HCT116 (cell line): ENCODE results near the gene HDAC11. TPM values are rescaled to one million over a fixed set of nuclear protein-coding genes. Genes with fewer than 3 reads are reported as not detected.

Experiments used
- ATAC-seq: fragments of 200-7000 bp; cut with Tn5 transposase; 2 replicates; pipeline ENCODE4 v1.9.1; 2020; ENCODE audit warnings: mild to moderate bottlenecking, moderate library complexity
- BruUV-seq: library from RNA; stranded (reverse); fragments of 400-500 nt; replicated peaks from 2 replicates; lab custom pipeline; 2021; lab: Mats Ljungman, UMichigan
- CTCF ChIA-PET: fragments of 300-600 bp; sonication (Branson Sonifier 250); formaldehyde crosslinking; loops from one replicate; lab custom pipeline; 2021; ENCODE audit warnings: antibody characterized with exemption; lab: Charles Lee
- POLR2A ChIA-PET: fragments of 300-600, 350-600 bp; sonication (Branson Sonifier 250); formaldehyde crosslinking; loops from one replicate; lab custom pipeline; 2021; ENCODE audit warnings: antibody characterized with exemption; lab: Charles Lee
- RAD21 ChIA-PET, 2 experiments: fragments of 300-600 bp; sonication (Branson Sonifier 250); formaldehyde crosslinking; loops; one replicate each; lab custom pipeline; 2023; ENCODE audit warnings: low total read pairs in 2 of 2; ENCODE audit not compliant: uncharacterized antibody in 2 of 2, unreplicated experiment in 2 of 2, low non-redundant PET in 1 of 2; lab: Charles Lee
- DNase-seq: peaks from one replicate; pipeline ENCODE4 v3.0.0-alpha.2; 2010; ENCODE audit warnings: low read depth, low spot score
- H2AFZ ChIP-seq: fragments of 200-600 bp; shearing (Covaris generic), sonication (generic); 2 replicates; pipeline ENCODE4 v1.6.1; 2017; ENCODE audit warnings: low read depth, mixed run types, mixed read lengths, antibody characterized with exemption, low read length; ENCODE audit not compliant: poor library complexity, severe bottlenecking
- H3K27ac ChIP-seq: 2 replicates; pipeline ENCODE4 v1.5.1; 2012; ENCODE audit warnings: low read depth, low read length
- H3K27me3 ChIP-seq: fragments of 200-600 bp; sonication (generic); 2 replicates; pipeline ENCODE4 v1.6.1; 2016; ENCODE audit warnings: mixed run types, low read length, mixed read lengths; ENCODE audit not compliant: insufficient read depth
- H3K36me3 ChIP-seq, 2 experiments: fragments of 200-500 bp in 1 of 2; fragments of 200-600 bp in 1 of 2; sonication (Bioruptor generic) in 1 of 2; sonication (generic) in 1 of 2; 2 replicates each; pipeline versions ENCODE4 v1.5.1 to v1.6.1; 2014 to 2016; ENCODE audit warnings: low read length in 2 of 2, inconsistent platforms in 1 of 2, mixed read lengths in 1 of 2, mixed run types in 1 of 2; ENCODE audit not compliant: insufficient read depth in 2 of 2, control insufficient read depth in 1 of 2
- H3K4me1 ChIP-seq, 2 experiments: fragments of 200-600 bp in 1 of 2; sonication (generic) in 1 of 2; 2 replicates each; pipeline versions ENCODE4 v1.5.1 to v1.6.1; 2012 to 2017; ENCODE audit warnings: low read length in 2 of 2, inconsistent platforms in 1 of 2, mild to moderate bottlenecking in 1 of 2, mixed read lengths in 1 of 2, mixed run types in 1 of 2, moderate library complexity in 1 of 2; ENCODE audit not compliant: insufficient read depth in 2 of 2, control insufficient read depth in 1 of 2
- H3K4me2 ChIP-seq: fragments of 200-600 bp; sonication (generic); 2 replicates; pipeline ENCODE4 v1.6.1; 2017; ENCODE audit warnings: mixed run types, low read length, mixed read lengths
- H3K4me3 ChIP-seq, 2 experiments: fragments of 200-600 bp in 1 of 2; sonication (generic) in 1 of 2; replicated peaks in 1 of 2; 2 replicates each; pipeline ENCODE4 v1.5.1; 2011 to 2016; ENCODE audit warnings: low read length in 2 of 2, control low read depth in 1 of 2, low read depth in 1 of 2, mild to moderate bottlenecking in 1 of 2, mixed read lengths in 1 of 2, mixed run types in 1 of 2
- H3K79me2 ChIP-seq: fragments of 200-600 bp; sonication (generic); 2 replicates; pipeline ENCODE4 v1.6.1; 2017; ENCODE audit warnings: mild to moderate bottlenecking, mixed run types, low read length, moderate library complexity, mixed read lengths; ENCODE audit not compliant: insufficient read depth
- H3K9ac ChIP-seq: fragments of 200-600 bp; sonication (generic); 2 replicates; pipeline ENCODE4 v1.6.1; 2016; ENCODE audit warnings: low read length, mixed read lengths
- H3K9me2 ChIP-seq: fragments of 200-600 bp; sonication (generic), shearing (Covaris generic); 2 replicates; pipeline ENCODE4 v1.6.1; 2017; ENCODE audit warnings: mixed run types, mild to moderate bottlenecking, moderate library complexity; ENCODE audit not compliant: insufficient read depth
- H3K9me3 ChIP-seq, 2 experiments: fragments of 200-500 bp in 1 of 2; fragments of 200-600 bp in 1 of 2; sonication (Bioruptor generic) in 1 of 2; sonication (generic) in 1 of 2; 2 replicates each; pipeline ENCODE4 v1.6.1; 2014 to 2017; ENCODE audit warnings: low read length in 2 of 2, mixed read lengths in 2 of 2, inconsistent platforms in 1 of 2, low read depth in 1 of 2, mild to moderate bottlenecking in 1 of 2, mixed run types in 1 of 2, moderate library complexity in 1 of 2; ENCODE audit not compliant: control insufficient read depth in 1 of 2, insufficient read depth in 1 of 2
- H4K20me1 ChIP-seq: fragments of 200-600 bp; sonication (generic), shearing (Covaris generic); 2 replicates; pipeline ENCODE4 v1.6.1; 2017; ENCODE audit warnings: mixed run types, mild to moderate bottlenecking, moderate library complexity; ENCODE audit not compliant: insufficient read depth
- CEBPB ChIP-seq: IDR thresholded peaks from 2 replicates; pipeline ENCODE4 v1.6.1; 2012; ENCODE audit warnings: low read depth
- EGR1 ChIP-seq: IDR thresholded peaks from 2 replicates; pipeline ENCODE4 v1.6.1; 2012; ENCODE audit warnings: low read depth
- EZH2phosphoT487 ChIP-seq: fragments of 200-600 bp; IDR thresholded peaks from 2 replicates; pipeline ENCODE4 v1.6.1; 2018; ENCODE audit warnings: antibody characterized with exemption, borderline replicate concordance
- POLR2A ChIP-seq: IDR thresholded peaks from 2 replicates; pipeline ENCODE4 v1.7.0; 2011; ENCODE audit warnings: borderline replicate concordance; ENCODE audit not compliant: insufficient read depth, insufficient read length; ENCODE audit errors: extremely low read depth
- SIN3A ChIP-seq: IDR thresholded peaks from 2 replicates; pipeline ENCODE4 v1.6.1; 2012; ENCODE audit warnings: low read depth
- SRF ChIP-seq: IDR thresholded peaks from 2 replicates; pipeline ENCODE4 v1.6.1; 2012; ENCODE audit warnings: low read depth
- TCF7L2 ChIP-seq: IDR thresholded peaks from 2 replicates; pipeline ENCODE4 v1.7.0; 2011; ENCODE audit warnings: borderline replicate concordance, inconsistent platforms; ENCODE audit not compliant: insufficient read depth, insufficient read length; ENCODE audit errors: extremely low read depth
- YY1 ChIP-seq: IDR thresholded peaks from 2 replicates; pipeline ENCODE4 v1.6.1; 2011; ENCODE audit warnings: low read length, low read depth, moderate library complexity, mild to moderate bottlenecking; ENCODE audit not compliant: insufficient replicate concordance; ENCODE audit errors: extremely low read depth
- intact Hi-C: fragments of 100-400 bp; cut with micrococcal nuclease; formaldehyde crosslinking; loops from 2 replicates; pipeline ENCODE4 v1.10.0; 2022
- total RNA-seq: library from RNA; stranded (reverse); gene quantifications from one replicate; pipeline ENCODE4 v1.2.1, GENCODE V29; 2021; ENCODE audit not compliant: unreplicated experiment
- TF ChIP-seq, protein P1 (sequence below), 3 experiments: fragments of 200-600 bp in 1 of 3; sonication (generic) in 1 of 3; IDR thresholded peaks in 2 of 3; conservative IDR thresholded peaks in 1 of 3; 2 replicates each; pipeline ENCODE4 v1.5.1; 2012 to 2017; ENCODE audit warnings: low read depth in 2 of 3, low read length in 2 of 3, antibody characterized with exemption in 1 of 3, borderline replicate concordance in 1 of 3, control low read depth in 1 of 3, mild to moderate bottlenecking in 1 of 3, mixed read lengths in 1 of 3, mixed run types in 1 of 3, moderate library complexity in 1 of 3; ENCODE audit not compliant: insufficient read depth in 1 of 3
- TF ChIP-seq, protein P2 (sequence below): IDR thresholded peaks from 2 replicates; pipeline ENCODE4 v1.6.1; 2012

Gene HDAC11
- total RNA-seq, 1 experiment from 2014 or later = 16.1 TPM

DNA sequence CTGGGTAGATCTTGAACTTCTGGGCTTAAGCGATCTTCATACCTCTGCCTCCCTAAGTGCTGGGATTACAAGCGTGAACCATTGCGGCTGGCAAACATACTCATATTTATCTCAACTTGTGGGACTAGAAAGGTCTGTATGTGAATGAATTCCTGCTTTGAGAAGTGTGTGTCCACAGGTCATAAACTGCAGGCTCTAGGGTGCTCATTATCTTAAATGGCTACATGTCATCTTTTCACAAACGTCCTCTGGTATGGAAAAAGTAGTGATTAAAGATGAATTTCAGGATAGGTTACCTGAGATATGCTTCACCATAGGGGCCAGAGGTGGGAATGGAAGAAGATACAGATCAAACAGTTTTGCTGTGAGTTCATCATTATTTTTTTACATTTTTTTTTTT lies 7.8 kb upstream of the HDAC11 start:
- H3K27me3 ChIP-seq = no peaks in the 10 kb centered on the region
- ATAC-seq (no peak), DNase-seq (no peak)
- POLR2A ChIA-PET = no interaction called here
- H3K4me3 ChIP-seq = no peak overlapping the region
- no peaks in the 10 kb centered on the region for H3K9me3 ChIP-seq
- RAD21 ChIA-PET = no interaction called here
- no peak overlapping the region for H3K4me2 ChIP-seq
- no peaks in the 10 kb centered on the region for H4K20me1 ChIP-seq
- H3K9me2 ChIP-seq = no peaks in the 10 kb centered on the region
- intact Hi-C loops = no loop called here
- peaks cover 0 to 16% of the 10 kb centered on the region in 2 experiments; a peak in 1 of 4 replicates for H3K4me1 ChIP-seq
- CTCF ChIA-PET = interaction anchor here (0.7 to 1.4 kb wide), 4 partner anchors 8 to 1885 kb away, joined by 3 to 6 read pairs (median 3); partner anchors contain the start of gene HDAC11
- TF ChIP-seq SRF (no peak), YY1 (no peak), TCF7L2 (no peak), EZH2phosphoT487 (no peak), POLR2A (no peak), EGR1 (no peak), SIN3A (no peak), CEBPB (no peak)
- TF ChIP-seq, protein P1, sequence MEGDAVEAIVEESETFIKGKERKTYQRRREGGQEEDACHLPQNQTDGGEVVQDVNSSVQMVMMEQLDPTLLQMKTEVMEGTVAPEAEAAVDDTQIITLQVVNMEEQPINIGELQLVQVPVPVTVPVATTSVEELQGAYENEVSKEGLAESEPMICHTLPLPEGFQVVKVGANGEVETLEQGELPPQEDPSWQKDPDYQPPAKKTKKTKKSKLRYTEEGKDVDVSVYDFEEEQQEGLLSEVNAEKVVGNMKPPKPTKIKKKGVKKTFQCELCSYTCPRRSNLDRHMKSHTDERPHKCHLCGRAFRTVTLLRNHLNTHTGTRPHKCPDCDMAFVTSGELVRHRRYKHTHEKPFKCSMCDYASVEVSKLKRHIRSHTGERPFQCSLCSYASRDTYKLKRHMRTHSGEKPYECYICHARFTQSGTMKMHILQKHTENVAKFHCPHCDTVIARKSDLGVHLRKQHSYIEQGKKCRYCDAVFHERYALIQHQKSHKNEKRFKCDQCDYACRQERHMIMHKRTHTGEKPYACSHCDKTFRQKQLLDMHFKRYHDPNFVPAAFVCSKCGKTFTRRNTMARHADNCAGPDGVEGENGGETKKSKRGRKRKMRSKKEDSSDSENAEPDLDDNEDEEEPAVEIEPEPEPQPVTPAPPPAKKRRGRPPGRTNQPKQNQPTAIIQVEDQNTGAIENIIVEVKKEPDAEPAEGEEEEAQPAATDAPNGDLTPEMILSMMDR (IDR thresholded peaks at IDR 0.05 in 2 of 3, conservative IDR thresholded peaks at IDR 0.05 in 1 of 3; ENCODE audit: borderline replicate concordance in 1 of 3, insufficient read depth in 1 of 3, low read depth in 2 of 3, low read length in 2 of 3) = no peak
- TF ChIP-seq, protein P2, sequence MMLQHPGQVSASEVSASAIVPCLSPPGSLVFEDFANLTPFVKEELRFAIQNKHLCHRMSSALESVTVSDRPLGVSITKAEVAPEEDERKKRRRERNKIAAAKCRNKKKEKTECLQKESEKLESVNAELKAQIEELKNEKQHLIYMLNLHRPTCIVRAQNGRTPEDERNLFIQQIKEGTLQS = no peak
- H3K36me3 ChIP-seq = no peaks in the 10 kb centered on the region
- no TSS peak for BruUV-seq
- no peaks in the 10 kb centered on the region for H3K79me2 ChIP-seq
- H3K9ac ChIP-seq = no peak overlapping the region
- H3K27ac ChIP-seq = no peak overlapping the region
- no peak overlapping the region for H2AFZ ChIP-seq
